ENCODE measurements around the gene RO60. TPM values are rescaled to one million over a fixed set of nuclear protein-coding genes. Genes with fewer than 3 reads are reported as not detected.

RO60 gene
- total RNA-seq, 1 experiment from 2014 or later, result 69.5 TPM

DNA sequence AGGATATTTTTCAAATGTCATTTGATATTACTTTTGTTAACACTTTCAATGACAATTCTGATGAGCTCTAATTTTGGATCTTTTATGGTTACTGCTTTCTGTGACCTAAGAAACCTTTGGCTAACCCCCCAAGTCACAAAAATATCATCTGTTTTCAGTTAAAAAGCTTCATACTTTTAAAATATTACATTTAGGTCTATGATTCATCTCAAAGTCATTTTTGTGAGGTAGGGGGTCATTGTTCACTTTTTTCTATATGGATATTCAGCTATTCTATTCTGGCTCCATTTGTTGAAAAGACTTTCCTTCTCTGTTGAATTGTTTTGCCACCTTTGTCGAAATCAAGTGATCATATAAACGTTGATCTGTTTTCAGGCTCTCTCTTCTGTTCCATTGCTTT is 45.0 kb upstream of the RO60 start:
- TF ChIP-seq, protein P1, sequence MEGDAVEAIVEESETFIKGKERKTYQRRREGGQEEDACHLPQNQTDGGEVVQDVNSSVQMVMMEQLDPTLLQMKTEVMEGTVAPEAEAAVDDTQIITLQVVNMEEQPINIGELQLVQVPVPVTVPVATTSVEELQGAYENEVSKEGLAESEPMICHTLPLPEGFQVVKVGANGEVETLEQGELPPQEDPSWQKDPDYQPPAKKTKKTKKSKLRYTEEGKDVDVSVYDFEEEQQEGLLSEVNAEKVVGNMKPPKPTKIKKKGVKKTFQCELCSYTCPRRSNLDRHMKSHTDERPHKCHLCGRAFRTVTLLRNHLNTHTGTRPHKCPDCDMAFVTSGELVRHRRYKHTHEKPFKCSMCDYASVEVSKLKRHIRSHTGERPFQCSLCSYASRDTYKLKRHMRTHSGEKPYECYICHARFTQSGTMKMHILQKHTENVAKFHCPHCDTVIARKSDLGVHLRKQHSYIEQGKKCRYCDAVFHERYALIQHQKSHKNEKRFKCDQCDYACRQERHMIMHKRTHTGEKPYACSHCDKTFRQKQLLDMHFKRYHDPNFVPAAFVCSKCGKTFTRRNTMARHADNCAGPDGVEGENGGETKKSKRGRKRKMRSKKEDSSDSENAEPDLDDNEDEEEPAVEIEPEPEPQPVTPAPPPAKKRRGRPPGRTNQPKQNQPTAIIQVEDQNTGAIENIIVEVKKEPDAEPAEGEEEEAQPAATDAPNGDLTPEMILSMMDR (IDR thresholded peaks at IDR 0.05 in 2 of 3, conservative IDR thresholded peaks at IDR 0.05 in 1 of 3; ENCODE audit: borderline replicate concordance in 1 of 3, insufficient read depth in 1 of 3, low read depth in 2 of 3, low read length in 2 of 3), result no peak
- TF ChIP-seq ELF1 (IDR thresholded peaks at IDR 0.05; ENCODE audit: borderline replicate concordance, low read depth), result no peak
- TF ChIP-seq SIN3A (IDR thresholded peaks at IDR 0.05; ENCODE audit: low read depth), result no peak
- TF ChIP-seq ZFX (IDR thresholded peaks at IDR 0.05), result no peak
- no peak for TF ChIP-seq POLR2A (IDR thresholded peaks at IDR 0.05; ENCODE audit: borderline replicate concordance, extremely low read depth, insufficient read depth, insufficient read length)
- TF ChIP-seq SP1 (IDR thresholded peaks at IDR 0.05; ENCODE audit: low read depth), result no peak
- TF ChIP-seq, protein P2, sequence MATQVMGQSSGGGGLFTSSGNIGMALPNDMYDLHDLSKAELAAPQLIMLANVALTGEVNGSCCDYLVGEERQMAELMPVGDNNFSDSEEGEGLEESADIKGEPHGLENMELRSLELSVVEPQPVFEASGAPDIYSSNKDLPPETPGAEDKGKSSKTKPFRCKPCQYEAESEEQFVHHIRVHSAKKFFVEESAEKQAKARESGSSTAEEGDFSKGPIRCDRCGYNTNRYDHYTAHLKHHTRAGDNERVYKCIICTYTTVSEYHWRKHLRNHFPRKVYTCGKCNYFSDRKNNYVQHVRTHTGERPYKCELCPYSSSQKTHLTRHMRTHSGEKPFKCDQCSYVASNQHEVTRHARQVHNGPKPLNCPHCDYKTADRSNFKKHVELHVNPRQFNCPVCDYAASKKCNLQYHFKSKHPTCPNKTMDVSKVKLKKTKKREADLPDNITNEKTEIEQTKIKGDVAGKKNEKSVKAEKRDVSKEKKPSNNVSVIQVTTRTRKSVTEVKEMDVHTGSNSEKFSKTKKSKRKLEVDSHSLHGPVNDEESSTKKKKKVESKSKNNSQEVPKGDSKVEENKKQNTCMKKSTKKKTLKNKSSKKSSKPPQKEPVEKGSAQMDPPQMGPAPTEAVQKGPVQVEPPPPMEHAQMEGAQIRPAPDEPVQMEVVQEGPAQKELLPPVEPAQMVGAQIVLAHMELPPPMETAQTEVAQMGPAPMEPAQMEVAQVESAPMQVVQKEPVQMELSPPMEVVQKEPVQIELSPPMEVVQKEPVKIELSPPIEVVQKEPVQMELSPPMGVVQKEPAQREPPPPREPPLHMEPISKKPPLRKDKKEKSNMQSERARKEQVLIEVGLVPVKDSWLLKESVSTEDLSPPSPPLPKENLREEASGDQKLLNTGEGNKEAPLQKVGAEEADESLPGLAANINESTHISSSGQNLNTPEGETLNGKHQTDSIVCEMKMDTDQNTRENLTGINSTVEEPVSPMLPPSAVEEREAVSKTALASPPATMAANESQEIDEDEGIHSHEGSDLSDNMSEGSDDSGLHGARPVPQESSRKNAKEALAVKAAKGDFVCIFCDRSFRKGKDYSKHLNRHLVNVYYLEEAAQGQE (IDR thresholded peaks at IDR 0.05; ENCODE audit: low read depth), result no peak
- TF ChIP-seq, protein P3, sequence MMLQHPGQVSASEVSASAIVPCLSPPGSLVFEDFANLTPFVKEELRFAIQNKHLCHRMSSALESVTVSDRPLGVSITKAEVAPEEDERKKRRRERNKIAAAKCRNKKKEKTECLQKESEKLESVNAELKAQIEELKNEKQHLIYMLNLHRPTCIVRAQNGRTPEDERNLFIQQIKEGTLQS (IDR thresholded peaks at IDR 0.05), result no peak
- TF ChIP-seq TCF7L2 (IDR thresholded peaks at IDR 0.05; ENCODE audit: borderline replicate concordance, extremely low read depth, insufficient read depth, insufficient read length), result no peak
- no peak for TF ChIP-seq YY1 (IDR thresholded peaks at IDR 0.05; ENCODE audit: extremely low read depth, insufficient replicate concordance, low read depth, low read length)
- TF ChIP-seq JUND (IDR thresholded peaks at IDR 0.05), result no peak
- no peak for TF ChIP-seq FOSL1 (IDR thresholded peaks at IDR 0.05; ENCODE audit: low read depth)
- H3K9me2 ChIP-seq (ENCODE audit: insufficient read depth), result no peaks in the 10 kb centered on the region
- H3K27ac ChIP-seq (ENCODE audit: low read depth, low read length), result no peak overlapping the region
- ChIA-PET CTCF (interaction anchor here (1.0 to 1.7 kb wide), 2 partner anchors 18 to 537 kb away, joined by 3 to 6 read pairs; no protein-coding TSS in a partner anchor), RAD21 (ENCODE audit: low non-redundant PET in 1 of 2, low total read pairs in 2 of 2, uncharacterized antibody in 2 of 2, unreplicated experiment in 2 of 2) (no interaction called here), POLR2A (interaction anchor here (0.7 kb wide), 1 partner anchor 207 kb away, joined by 3 read pairs; no protein-coding TSS in a partner anchor)
- H3K4me2 ChIP-seq (ENCODE audit: low read length), result no peak overlapping the region
- no TSS peak for BruUV-seq (replicated peaks)
- DNase-seq (ENCODE audit: low read depth, low spot score), result no peak
- no peak overlapping the region for H3K9ac ChIP-seq (ENCODE audit: low read length)
- H3K4me3 ChIP-seq (replicated peaks in 1 of 2; ENCODE audit: low read depth in 1 of 2, low read length in 2 of 2), result no peak overlapping the region
- intact Hi-C loops (cut with micrococcal nuclease), result no loop called here
- H3K9me3 ChIP-seq (ENCODE audit: control insufficient read depth in 1 of 2, insufficient read depth in 1 of 2, low read depth in 1 of 2, low read length in 2 of 2), result no peaks in the 10 kb centered on the region
- no peak overlapping the region for H2AFZ ChIP-seq (ENCODE audit: low read depth, low read length, poor library complexity, severe bottlenecking)
- peaks cover 0 to 2% of the 10 kb centered on the region in 2 experiments; a peak in 2 of 4 replicates for H3K36me3 ChIP-seq (ENCODE audit: control insufficient read depth in 1 of 2, insufficient read depth in 2 of 2, low read length in 2 of 2)
- no peaks in the 10 kb centered on the region; the same call in 1 of the 2 replicates for H4K20me1 ChIP-seq (ENCODE audit: insufficient read depth)
- ATAC-seq, result no peak
- H3K27me3 ChIP-seq (ENCODE audit: insufficient read depth, low read length), result no peaks in the 10 kb centered on the region
- no peaks in the 10 kb centered on the region; the same call in 1 of the 2 replicates for H3K79me2 ChIP-seq (ENCODE audit: insufficient read depth, low read length)
- H3K4me1 ChIP-seq (ENCODE audit: control insufficient read depth in 1 of 2, insufficient read depth in 2 of 2, low read length in 2 of 2), result no peaks in the 10 kb centered on the region; a peak in 1 of 4 replicates

Data from HCT116 (cell line).